Osteoblast (primary cell): Measurements from ENCODE around the gene FAAH. TPM values are rescaled to one million over a fixed set of nuclear protein-coding genes. Genes with fewer than 3 reads are reported as not detected.

Source experiments
- DNase-seq: peaks from one replicate; pipeline ENCODE4 v3.0.0; 2011; ENCODE audit warnings: low spot score, mixed read lengths; ENCODE audit not compliant: insufficient read length; ENCODE audit errors: missing footprints
- H2AFZ ChIP-seq: 2 replicates; pipeline ENCODE4 v1.6.0; 2011; ENCODE audit warnings: mild to moderate bottlenecking, low read length
- H3K27ac ChIP-seq: 2 replicates; pipeline ENCODE4 v1.5.1; 2011; ENCODE audit warnings: mild to moderate bottlenecking, low read depth, low read length, moderate library complexity
- H3K27me3 ChIP-seq: 2 replicates; pipeline ENCODE4 v1.6.0; 2012; ENCODE audit warnings: mild to moderate bottlenecking, control low read depth, inconsistent platforms, low read length, moderate library complexity; ENCODE audit not compliant: insufficient read depth
- H3K36me3 ChIP-seq: 2 replicates; pipeline ENCODE4 v1.5.1; 2011; ENCODE audit warnings: mild to moderate bottlenecking, low read length, control low read depth, moderate library complexity; ENCODE audit not compliant: insufficient read depth
- H3K4me1 ChIP-seq: 2 replicates; pipeline ENCODE4 v1.5.1; 2011; ENCODE audit warnings: mild to moderate bottlenecking, low read length, control low read depth, moderate library complexity; ENCODE audit not compliant: insufficient read depth
- H3K4me2 ChIP-seq: 2 replicates; pipeline ENCODE4 v1.6.0; 2011; ENCODE audit warnings: mild to moderate bottlenecking, low read length; ENCODE audit not compliant: insufficient read depth
- H3K4me3 ChIP-seq: fragments of 200-600 bp; sonication (generic); 3 replicates; pipeline ENCODE4 v1.5.1; 2012; ENCODE audit warnings: mild to moderate bottlenecking, low read length, inconsistent platforms; ENCODE audit not compliant: insufficient read depth
- H3K79me2 ChIP-seq: 2 replicates; pipeline ENCODE4 v1.6.0; 2012; ENCODE audit warnings: mild to moderate bottlenecking, low read length, control low read depth, inconsistent platforms; ENCODE audit not compliant: insufficient read depth
- H3K9me3 ChIP-seq: 2 replicates; pipeline ENCODE4 v1.5.1; 2011; ENCODE audit warnings: low read depth, low read length, control low read depth
- H4K20me1 ChIP-seq: 2 replicates; pipeline ENCODE4 v1.6.0; 2012; ENCODE audit warnings: mild to moderate bottlenecking, low read length, control low read depth; ENCODE audit not compliant: insufficient read depth
- CTCF ChIP-seq: IDR thresholded peaks from 2 replicates; pipeline ENCODE4 v1.5.1; 2011; ENCODE audit warnings: mild to moderate bottlenecking, low read depth, low read length, moderate library complexity; ENCODE audit errors: extremely low read depth
- total RNA-seq: library from RNA; depleted of rRNA; stranded (reverse); fragments of >200 nt; gene quantifications from 2 replicates; pipeline ENCODE4 v1.2.3, GENCODE V29; 2012

Gene FAAH
- total RNA-seq, 1 donor = 4.0 TPM

- peak overlapping the region; percentile 47 for H2AFZ ChIP-seq
- peak overlapping the region; percentile 80 for H3K4me2 ChIP-seq
- TF ChIP-seq CTCF = no peak
- no peaks in the 10 kb centered on the region for H4K20me1 ChIP-seq
- no peaks in the 10 kb centered on the region for H3K27me3 ChIP-seq
- no peaks in the 10 kb centered on the region for H3K9me3 ChIP-seq
- H3K4me1 ChIP-seq = peaks cover 6% of the 10 kb centered on the region
- H3K27ac ChIP-seq = no peak overlapping the region
- DNase-seq = peak; percentile 86
- H3K4me3 ChIP-seq = peak overlapping the region; percentile 40
- H3K36me3 ChIP-seq = no peaks in the 10 kb centered on the region
- no peaks in the 10 kb centered on the region for H3K79me2 ChIP-seq
These were observed 12.9 kb downstream of the FAAH start for GRCh38 chr1:46406881-46407608.

GRCh38 chr1:46407636-46408035 is 13.5 kb downstream of the FAAH start:
- no peak overlapping the region for H3K4me3 ChIP-seq
- H3K79me2 ChIP-seq = no peaks in the 10 kb centered on the region
- peak; percentile 86 for DNase-seq
- TF ChIP-seq CTCF = no peak
- H3K27ac ChIP-seq = no peak overlapping the region
- H3K4me1 ChIP-seq = peaks cover 4% of the 10 kb centered on the region
- H3K27me3 ChIP-seq = no peaks in the 10 kb centered on the region
- H3K36me3 ChIP-seq = no peaks in the 10 kb centered on the region
- H3K9me3 ChIP-seq = no peaks in the 10 kb centered on the region
- H2AFZ ChIP-seq = no peak overlapping the region
- H3K4me2 ChIP-seq = no peak overlapping the region
- no peaks in the 10 kb centered on the region for H4K20me1 ChIP-seq

GRCh38 chr1:46408356-46409062 is 14.4 kb downstream of the FAAH start:
- H3K79me2 ChIP-seq = no peaks in the 10 kb centered on the region
- peaks cover 4% of the 10 kb centered on the region for H3K4me1 ChIP-seq
- no peak overlapping the region for H3K4me2 ChIP-seq
- no peak overlapping the region for H3K4me3 ChIP-seq
- no peaks in the 10 kb centered on the region for H4K20me1 ChIP-seq
- DNase-seq = peak; percentile 91
- H3K27ac ChIP-seq = no peak overlapping the region
- no peaks in the 10 kb centered on the region for H3K36me3 ChIP-seq
- H3K27me3 ChIP-seq = no peaks in the 10 kb centered on the region
- no peak for TF ChIP-seq CTCF
- no peaks in the 10 kb centered on the region for H3K9me3 ChIP-seq
- H2AFZ ChIP-seq = no peak overlapping the region

- Histone ChIP-seq H2AFZ (no peak overlapping the region), H3K9me3 (no peaks in the 10 kb centered on the region), H3K4me1 (peaks cover 4% of the 10 kb centered on the region), H4K20me1 (no peaks in the 10 kb centered on the region), H3K27ac (no peak overlapping the region), H3K36me3 (no peaks in the 10 kb centered on the region), H3K27me3 (no peaks in the 10 kb centered on the region), H3K4me3 (no peak overlapping the region), H3K4me2 (no peak overlapping the region), H3K79me2 (no peaks in the 10 kb centered on the region)
- DNase-seq = peak; percentile 48
- no peak for TF ChIP-seq CTCF
These were observed 14.9 kb downstream of the FAAH start for GRCh38 chr1:46409063-46409372.
